ENCODE data around the gene CCDC106. TPM values are rescaled to one million over a fixed set of nuclear protein-coding genes. Genes with fewer than 3 reads are reported as not detected.

The CCDC106 gene
- total RNA-seq, 1 experiment from 2014 or later = 21.1 TPM

GRCh38 chr19:55654868-55655647 is 7.0 kb downstream of the CCDC106 start, which contains the start of gene U2AF2 (continued):
- peak; percentile 47; the same call in 1 of the 2 replicates for TF ChIP-seq ARID4B (CRISPR knock-in tag; IDR thresholded peaks at IDR 0.05; ENCODE audit: borderline replicate concordance)
- peak; percentile 64; the same call in 1 of the 2 replicates for TF ChIP-seq TEAD1 (CRISPR knock-in tag; IDR thresholded peaks at IDR 0.05)

- POLR2A ChIA-PET = interaction anchor here (0.7 to 1.3 kb wide), 2 partner anchors 16 to 271 kb away, joined by 3 to 4 read pairs; no protein-coding TSS in a partner anchor
- H3K4me1 Mint-ChIP-seq = peaks cover 40% of the 10 kb centered on the region
Measured at GRCh38 chr19:55655648-55656040, 7.6 kb downstream of the CCDC106 start.

GRCh38 chr19:55656552-55656951 is 8.5 kb downstream of the CCDC106 start:
- CTCF ChIA-PET = interaction anchor here (3.3 kb wide), 1 partner anchor 15 kb away, joined by 33 read pairs; no protein-coding TSS in a partner anchor
- H3K27ac Mint-ChIP-seq = peak overlapping the region; percentile 91
- ATAC-seq = no peak
- POLR2A ChIA-PET = interaction anchor here (0.7 to 1.3 kb wide), 2 partner anchors 15 to 272 kb away, joined by 3 to 4 read pairs; no protein-coding TSS in a partner anchor
- peaks cover 20% of the 10 kb centered on the region for H3K36me3 Mint-ChIP-seq
- peak overlapping the region; percentile 93 for H3K4me3 Mint-ChIP-seq
- H3K4me1 Mint-ChIP-seq = peaks cover 37% of the 10 kb centered on the region
- no peaks in the 10 kb centered on the region for H3K9me3 Mint-ChIP-seq
- H3K27me3 Mint-ChIP-seq (ENCODE audit: low read depth) = peaks cover 3% of the 10 kb centered on the region; the same call in 1 of the 2 replicates
- no peak for DNase-seq (ENCODE audit: low spot score)
- TF ChIP-seq GABPB1 (CRISPR knock-in tag; IDR thresholded peaks at IDR 0.05) (no peak), MLX (CRISPR knock-in tag; IDR thresholded peaks at IDR 0.05) (no peak), ZNF532 (CRISPR knock-in tag; IDR thresholded peaks at IDR 0.05; ENCODE audit: borderline replicate concordance) (no peak), KAT7 (CRISPR knock-in tag; IDR thresholded peaks at IDR 0.05; ENCODE audit: borderline replicate concordance) (no peak), OVOL2 (CRISPR knock-in tag; IDR thresholded peaks at IDR 0.05; ENCODE audit: borderline replicate concordance) (no peak), ARID4B (CRISPR knock-in tag; IDR thresholded peaks at IDR 0.05; ENCODE audit: borderline replicate concordance) (no peak), ZBTB43 (CRISPR knock-in tag; IDR thresholded peaks at IDR 0.05) (no peak), ZSCAN18 (CRISPR knock-in tag; IDR thresholded peaks at IDR 0.05) (no peak), JAZF1 (CRISPR knock-in tag; IDR thresholded peaks at IDR 0.05) (no peak), GTF2I (CRISPR knock-in tag; conservative IDR thresholded peaks at IDR 0.05) (no peak)

More at GRCh38 chr19:55655648-55656040, 7.6 kb downstream of the CCDC106 start:
- Mint-ChIP-seq H3K27me3 (ENCODE audit: low read depth) (peaks cover 3% of the 10 kb centered on the region; the same call in 1 of the 2 replicates), H3K9me3 (no peaks in the 10 kb centered on the region), H3K36me3 (peaks cover 16% of the 10 kb centered on the region), H3K27ac (peak overlapping the region; percentile 91), H3K4me3 (peak overlapping the region; percentile 93)
- DNase-seq (ENCODE audit: low spot score) (no peak), ATAC-seq (no peak)
- CTCF ChIA-PET = interaction anchor here (0.6 to 3.3 kb wide), 3 partner anchors 15 to 258 kb away, joined by 3 to 33 read pairs (median 4); no protein-coding TSS in a partner anchor
- TF ChIP-seq KAT7 (CRISPR knock-in tag; IDR thresholded peaks at IDR 0.05; ENCODE audit: borderline replicate concordance) (0 out of 2 replicates have a peak, but pooled peaks have one; percentile 13), ELF4 (CRISPR knock-in tag; IDR thresholded peaks at IDR 0.05; ENCODE audit: low read depth) (no peak)

All from WTC11 (cell line).